IMR-90 (cell line): ENCODE data around the gene CYYR1.

ENCODE experiments used
- CHD1 ChIP-seq: IDR thresholded peaks from 2 replicates; pipeline ENCODE4 v1.6.1; 2012; ENCODE audit warnings: low read depth, low read length, improper control_type of control experiment
- FOS ChIP-seq: fragments of 150-350 bp; IDR thresholded peaks from 2 replicates; pipeline ENCODE4 v1.6.1; 2016; ENCODE audit warnings: low read depth, low read length
- MXI1 ChIP-seq: IDR thresholded peaks from 2 replicates; pipeline ENCODE4 v1.6.1; 2012; ENCODE audit warnings: low read depth, mild to moderate bottlenecking, low read length, moderate library complexity, borderline replicate concordance
- POLR2A ChIP-seq: IDR thresholded peaks from 2 replicates; pipeline ENCODE4 v1.6.1; 2012; ENCODE audit warnings: mild to moderate bottlenecking, low read depth, low read length
- RAD21 ChIP-seq: IDR thresholded peaks from 2 replicates; pipeline ENCODE4 v1.6.1; 2012; ENCODE audit warnings: low read length, improper control_type of control experiment
- RCOR1 ChIP-seq: IDR thresholded peaks from 2 replicates; pipeline ENCODE4 v1.6.1; 2012; ENCODE audit warnings: mild to moderate bottlenecking, low read length, improper control_type of control experiment; ENCODE audit not compliant: insufficient replicate concordance
- RFX5 ChIP-seq: IDR thresholded peaks from 2 replicates; pipeline ENCODE4 v1.8.0; 2012; ENCODE audit warnings: low read depth, mild to moderate bottlenecking, low read length, moderate library complexity
- USF2 ChIP-seq: fragments of 150-350 bp; IDR thresholded peaks from 2 replicates; pipeline ENCODE4 v1.6.1; 2017; ENCODE audit warnings: mild to moderate bottlenecking, antibody characterized with exemption, low read length, low read depth
- TF ChIP-seq, protein P1 (sequence below): conservative IDR thresholded peaks from 2 replicates; pipeline ENCODE4 v1.5.1; 2012; ENCODE audit warnings: mild to moderate bottlenecking, low read depth, low read length, improper control_type of control experiment
- TF ChIP-seq, protein P2 (sequence below): fragments of 150-350 bp; IDR thresholded peaks from 2 replicates; pipeline ENCODE4 v1.6.1; 2016; ENCODE audit warnings: low read depth, mild to moderate bottlenecking, low read length, moderate library complexity, borderline replicate concordance

DNA sequence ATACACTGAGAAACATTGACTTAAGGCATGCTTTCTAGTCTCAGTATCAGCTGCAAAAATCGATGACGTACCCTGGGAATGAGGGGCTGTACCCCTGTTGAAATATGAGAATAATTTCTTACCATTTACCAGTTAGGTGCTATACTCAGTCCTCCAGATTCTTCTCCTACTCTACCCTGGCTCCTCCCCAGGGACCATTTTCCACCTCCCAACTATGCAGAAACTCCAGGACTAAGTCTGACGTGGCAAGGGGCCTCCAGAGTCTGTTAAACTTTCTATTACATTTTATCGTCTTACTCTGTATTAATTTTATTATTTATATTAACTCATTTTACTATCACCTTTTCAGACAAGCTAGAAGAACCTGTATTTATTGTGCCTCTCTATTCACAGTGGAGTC lies 124.3 kb downstream of the CYYR1 start:
- TF ChIP-seq POLR2A (no peak), RFX5 (no peak), RAD21 (no peak), USF2 (no peak), CHD1 (no peak), MXI1 (no peak), FOS (no peak), RCOR1 (no peak)
- TF ChIP-seq, protein P1, sequence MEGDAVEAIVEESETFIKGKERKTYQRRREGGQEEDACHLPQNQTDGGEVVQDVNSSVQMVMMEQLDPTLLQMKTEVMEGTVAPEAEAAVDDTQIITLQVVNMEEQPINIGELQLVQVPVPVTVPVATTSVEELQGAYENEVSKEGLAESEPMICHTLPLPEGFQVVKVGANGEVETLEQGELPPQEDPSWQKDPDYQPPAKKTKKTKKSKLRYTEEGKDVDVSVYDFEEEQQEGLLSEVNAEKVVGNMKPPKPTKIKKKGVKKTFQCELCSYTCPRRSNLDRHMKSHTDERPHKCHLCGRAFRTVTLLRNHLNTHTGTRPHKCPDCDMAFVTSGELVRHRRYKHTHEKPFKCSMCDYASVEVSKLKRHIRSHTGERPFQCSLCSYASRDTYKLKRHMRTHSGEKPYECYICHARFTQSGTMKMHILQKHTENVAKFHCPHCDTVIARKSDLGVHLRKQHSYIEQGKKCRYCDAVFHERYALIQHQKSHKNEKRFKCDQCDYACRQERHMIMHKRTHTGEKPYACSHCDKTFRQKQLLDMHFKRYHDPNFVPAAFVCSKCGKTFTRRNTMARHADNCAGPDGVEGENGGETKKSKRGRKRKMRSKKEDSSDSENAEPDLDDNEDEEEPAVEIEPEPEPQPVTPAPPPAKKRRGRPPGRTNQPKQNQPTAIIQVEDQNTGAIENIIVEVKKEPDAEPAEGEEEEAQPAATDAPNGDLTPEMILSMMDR: no peak
- TF ChIP-seq, protein P2, sequence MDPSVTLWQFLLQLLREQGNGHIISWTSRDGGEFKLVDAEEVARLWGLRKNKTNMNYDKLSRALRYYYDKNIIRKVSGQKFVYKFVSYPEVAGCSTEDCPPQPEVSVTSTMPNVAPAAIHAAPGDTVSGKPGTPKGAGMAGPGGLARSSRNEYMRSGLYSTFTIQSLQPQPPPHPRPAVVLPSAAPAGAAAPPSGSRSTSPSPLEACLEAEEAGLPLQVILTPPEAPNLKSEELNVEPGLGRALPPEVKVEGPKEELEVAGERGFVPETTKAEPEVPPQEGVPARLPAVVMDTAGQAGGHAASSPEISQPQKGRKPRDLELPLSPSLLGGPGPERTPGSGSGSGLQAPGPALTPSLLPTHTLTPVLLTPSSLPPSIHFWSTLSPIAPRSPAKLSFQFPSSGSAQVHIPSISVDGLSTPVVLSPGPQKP: no peak
